GM12878 (cell line): ENCODE results near the gene CLUH.
"Not testable (repeated sequence)": the region's sequence is repeated elsewhere in the genome, so short reads cannot be mapped to it uniquely, and the experiment has no call there.

Experiments used
- MTA2 ChIP-seq: fragments of 450-650 bp; IDR thresholded peaks from 2 replicates; pipeline ENCODE4 v1.6.1; 2016; ENCODE audit warnings: low read depth, mild to moderate bottlenecking, moderate library complexity
- POLR2A ChIP-seq: IDR thresholded peaks from 2 replicates; pipeline ENCODE4 v1.6.1; 2011; ENCODE audit warnings: low read depth, mild to moderate bottlenecking, low read length

GRCh38 chr17:2659337-2659736, 52.2 kb downstream of the CLUH start:
- TF ChIP-seq POLR2A, MTA2: not testable (repeated sequence)
